WTC11 (cell line): Measurements from ENCODE around the gene AGBL5. TPM values are rescaled to one million over a fixed set of nuclear protein-coding genes. Genes with fewer than 3 reads are reported as not detected.

Experiments
- AFF4 ChIP-seq: sonication (generic); formaldehyde crosslinking; IDR thresholded peaks from 2 replicates; pipeline ENCODE4 v1.8.1; 2023; ENCODE audit warnings: mild to moderate bottlenecking, missing genetic modification reagents, borderline replicate concordance
- E2F4 ChIP-seq: sonication (generic); formaldehyde crosslinking; IDR thresholded peaks from 2 replicates; pipeline ENCODE4 v1.8.1; 2022; ENCODE audit warnings: low read depth, mild to moderate bottlenecking, moderate library complexity, missing genetic modification reagents, borderline replicate concordance
- ELF4 ChIP-seq: sonication (generic); formaldehyde crosslinking; IDR thresholded peaks from 2 replicates; pipeline ENCODE4 v1.8.1; 2022; ENCODE audit warnings: low read depth, mild to moderate bottlenecking, moderate library complexity, missing genetic modification reagents
- FOXP4 ChIP-seq: sonication (generic); formaldehyde crosslinking; IDR thresholded peaks from 2 replicates; pipeline ENCODE4 v1.8.0; 2022; ENCODE audit warnings: mild to moderate bottlenecking, missing genetic modification reagents
- GABPB1 ChIP-seq: sonication (generic); formaldehyde crosslinking; IDR thresholded peaks from 2 replicates; pipeline ENCODE4 v1.8.1; 2023; ENCODE audit warnings: mild to moderate bottlenecking, missing genetic modification reagents
- GTF2I ChIP-seq: fragments of 250-450 bp; sonication (Bioruptor Pico); conservative IDR thresholded peaks from 2 replicates; pipeline ENCODE4 v1.4.0; 2021; ENCODE audit warnings: mild to moderate bottlenecking
- HMGA2 ChIP-seq: fragments of 250-450 bp; sonication (Bioruptor Pico); IDR thresholded peaks from 2 replicates; pipeline ENCODE4 v1.4.0; 2021; ENCODE audit warnings: mild to moderate bottlenecking, moderate library complexity
- IRF2 ChIP-seq: sonication (generic); formaldehyde crosslinking; IDR thresholded peaks from 2 replicates; pipeline ENCODE4 v1.8.0; 2022; ENCODE audit warnings: low read depth, missing genetic modification reagents, borderline replicate concordance
- JUN ChIP-seq: sonication (generic); formaldehyde crosslinking; IDR thresholded peaks from 2 replicates; pipeline ENCODE4 v1.8.0; 2023; ENCODE audit warnings: mild to moderate bottlenecking, missing genetic modification reagents
- KAT7 ChIP-seq: sonication (generic); formaldehyde crosslinking; IDR thresholded peaks from 2 replicates; pipeline ENCODE4 v1.8.1; 2023; ENCODE audit warnings: missing genetic modification reagents, mild to moderate bottlenecking, borderline replicate concordance
- MAX ChIP-seq: sonication (generic); formaldehyde crosslinking; IDR thresholded peaks from 2 replicates; pipeline ENCODE4 v1.8.0; 2022; ENCODE audit warnings: mild to moderate bottlenecking, missing genetic modification reagents
- MXD4 ChIP-seq: fragments of 250-450 bp; sonication (Bioruptor Pico); IDR thresholded peaks from 2 replicates; pipeline ENCODE4 v1.8.0; 2021; ENCODE audit warnings: mild to moderate bottlenecking, moderate library complexity, borderline replicate concordance
- NFATC4 ChIP-seq: fragments of 250-450 bp; sonication (Bioruptor Pico); IDR thresholded peaks from 2 replicates; pipeline ENCODE4 v1.9.0; 2021; ENCODE audit warnings: mild to moderate bottlenecking
- NFE2L1 ChIP-seq: sonication (generic); formaldehyde crosslinking; IDR thresholded peaks from 2 replicates; pipeline ENCODE4 v1.8.1; 2023; ENCODE audit warnings: missing genetic modification reagents
- NFYB ChIP-seq: sonication (generic); formaldehyde crosslinking; conservative IDR thresholded peaks from 2 replicates; pipeline ENCODE4 v1.8.0; 2022; ENCODE audit warnings: low read depth, missing genetic modification reagents
- NR3C1 ChIP-seq: sonication (generic); formaldehyde crosslinking; conservative IDR thresholded peaks from 2 replicates; pipeline ENCODE4 v1.8.1; 2023; ENCODE audit warnings: low read depth, mild to moderate bottlenecking, missing genetic modification reagents
- RELA ChIP-seq: sonication (generic); formaldehyde crosslinking; IDR thresholded peaks from 2 replicates; pipeline ENCODE4 v1.8.1; 2022; ENCODE audit warnings: missing genetic modification reagents, mild to moderate bottlenecking, borderline replicate concordance
- SMAD4 ChIP-seq: sonication (generic); formaldehyde crosslinking; IDR thresholded peaks from 2 replicates; pipeline ENCODE4 v1.8.0; 2022; ENCODE audit warnings: mild to moderate bottlenecking, missing genetic modification reagents
- TP53 ChIP-seq: sonication (generic); formaldehyde crosslinking; IDR thresholded peaks from 2 replicates; pipeline ENCODE4 v1.8.1; 2023; ENCODE audit warnings: mild to moderate bottlenecking, missing genetic modification reagents
- USF1 ChIP-seq: sonication (generic); formaldehyde crosslinking; IDR thresholded peaks from 2 replicates; pipeline ENCODE4 v1.8.0; 2022; ENCODE audit warnings: mild to moderate bottlenecking, missing genetic modification reagents
- ZBTB21 ChIP-seq: sonication (generic); formaldehyde crosslinking; IDR thresholded peaks from 2 replicates; pipeline ENCODE4 v1.8.1; 2023; ENCODE audit warnings: mild to moderate bottlenecking, missing genetic modification reagents, borderline replicate concordance
- ZBTB43 ChIP-seq: sonication (generic); formaldehyde crosslinking; IDR thresholded peaks from 2 replicates; pipeline ENCODE4 v1.8.1; 2023; ENCODE audit warnings: mild to moderate bottlenecking, missing genetic modification reagents
- ZMAT4 ChIP-seq: fragments of 250-450 bp; sonication (Bioruptor Pico); IDR thresholded peaks from 2 replicates; pipeline ENCODE4 v1.9.0; 2021; ENCODE audit warnings: mild to moderate bottlenecking
- ZNF416 ChIP-seq: fragments of 250-450 bp; sonication (Bioruptor Pico); IDR thresholded peaks from 2 replicates; pipeline ENCODE4 v1.9.0; 2021; ENCODE audit warnings: mild to moderate bottlenecking, inconsistent platforms
- ZNF512 ChIP-seq: sonication (generic); formaldehyde crosslinking; IDR thresholded peaks from 2 replicates; pipeline ENCODE4 v1.8.1; 2022; ENCODE audit warnings: missing genetic modification reagents, borderline replicate concordance
- ZNF671 ChIP-seq: fragments of 250-450 bp; sonication (Bioruptor Pico); IDR thresholded peaks from 2 replicates; pipeline ENCODE4 v1.8.0; 2021; ENCODE audit warnings: mild to moderate bottlenecking
- ZSCAN18 ChIP-seq: fragments of 250-450 bp; sonication (Bioruptor Pico); IDR thresholded peaks from 2 replicates; pipeline ENCODE4 v2.1.2; 2022; ENCODE audit warnings: mild to moderate bottlenecking, moderate library complexity
- total RNA-seq: library from RNA; stranded (reverse); gene quantifications from 3 replicates; pipeline ENCODE4 v1.2.3, GENCODE V29; 2021

Gene AGBL5
- total RNA-seq, 1 experiment from 2014 or later: 43.0 TPM

- no peak for TF ChIP-seq AFF4 (CRISPR knock-in tag)
- TF ChIP-seq NR3C1: no peak
- no peak for TF ChIP-seq E2F4
- peak; percentile 69 for TF ChIP-seq MAX (CRISPR knock-in tag)
- 0 out of 2 replicates have a peak, but pooled peaks have one; percentile 36 for TF ChIP-seq SMAD4
- TF ChIP-seq IRF2: no peak
- peak; percentile 56 for TF ChIP-seq GABPB1 (CRISPR knock-in tag)
- TF ChIP-seq GTF2I: no peak
- TF ChIP-seq NFYB (CRISPR knock-in tag): no peak
- TF ChIP-seq ZNF512 (CRISPR knock-in tag): no peak
- TF ChIP-seq ZBTB43 (CRISPR knock-in tag): 0 out of 2 replicates have a peak, but pooled peaks have one; percentile 39
- TF ChIP-seq JUN (CRISPR knock-in tag): no peak
- TF ChIP-seq NFE2L1 (CRISPR knock-in tag): no peak
- no peak for TF ChIP-seq ZSCAN18 (CRISPR knock-in tag)
- TF ChIP-seq RELA (CRISPR knock-in tag): no peak
- TF ChIP-seq TP53 (CRISPR knock-in tag): no peak
- TF ChIP-seq ZBTB21 (CRISPR knock-in tag): 0 out of 2 replicates have a peak, but pooled peaks have one; percentile 63
- TF ChIP-seq MXD4 (CRISPR knock-in tag): no peak
- peak; percentile 83; the same call in 1 of the 2 replicates for TF ChIP-seq KAT7
- TF ChIP-seq HMGA2 (CRISPR knock-in tag): no peak
- no peak for TF ChIP-seq NFATC4 (CRISPR knock-in tag)
- TF ChIP-seq ZNF416 (CRISPR knock-in tag): no peak
- no peak for TF ChIP-seq ZMAT4
- no peak for TF ChIP-seq ZNF671 (CRISPR knock-in tag)
- no peak for TF ChIP-seq ELF4 (CRISPR knock-in tag)
- no peak for TF ChIP-seq FOXP4 (CRISPR knock-in tag)
- TF ChIP-seq USF1 (CRISPR knock-in tag): no peak
Measured at GRCh38 chr2:27032495-27033252, 18.8 kb upstream of the AGBL5 start, which contains the start of gene TMEM214 (continued).
